Measurements from ENCODE around the gene ADGRG3. TPM values are rescaled to one million over a fixed set of nuclear protein-coding genes. Genes with fewer than 3 reads are reported as not detected.

The ADGRG3 gene
- total RNA-seq, 2 experiments from 2014 or later: not detected

DNA sequence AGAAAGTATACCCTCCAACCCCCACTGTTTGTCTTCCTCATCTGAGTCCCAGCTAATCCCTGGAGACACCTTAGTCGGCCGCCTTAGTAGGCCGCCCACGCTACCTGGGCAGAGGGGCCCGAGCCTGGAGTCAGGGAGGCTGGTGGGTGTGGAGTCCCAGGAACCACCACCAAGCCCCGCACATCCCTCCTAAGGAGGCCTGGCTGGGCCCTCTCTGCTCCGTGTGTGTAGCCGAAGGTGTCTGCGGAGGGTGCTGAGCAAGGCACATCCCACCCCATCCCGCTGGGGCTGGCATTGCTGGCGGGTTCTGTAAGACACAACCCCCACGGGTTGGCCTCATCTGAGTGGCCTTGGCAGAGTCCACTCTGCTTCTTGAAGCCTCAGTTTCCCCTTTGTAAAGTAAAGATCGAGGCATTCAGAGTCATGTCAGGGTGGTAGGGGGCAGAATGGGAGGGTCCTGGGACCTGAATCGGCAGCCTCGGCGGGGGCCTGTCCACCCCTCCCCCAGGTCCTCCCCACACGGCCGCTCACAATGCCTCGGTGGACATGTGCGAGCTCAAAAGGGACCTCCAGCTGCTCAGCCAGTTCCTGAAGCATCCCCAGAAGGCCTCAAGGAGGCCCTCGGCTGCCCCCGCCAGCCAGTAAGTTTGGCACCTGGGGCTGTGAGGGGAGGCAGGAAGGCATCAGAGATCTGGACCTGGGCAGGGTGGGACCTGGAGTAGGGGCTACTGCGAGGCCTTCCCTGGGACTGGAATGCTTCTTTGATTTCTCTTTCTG lies 15.2 kb upstream of the ADGRG3 start:
- CTCF ChIA-PET: interaction anchor here (1.0 to 2.4 kb wide), 5 partner anchors 13 to 76 kb away, joined by 3 to 17 read pairs (median 11); no protein-coding TSS in a partner anchor
- no peak for ATAC-seq
- Mint-ChIP-seq H3K27ac (no peak overlapping the region), H3K27me3 (no peaks in the 10 kb centered on the region), H3K4me1 (ENCODE audit: low read depth) (peaks cover 25% of the 10 kb centered on the region), H3K36me3 (ENCODE audit: low read depth) (no peaks in the 10 kb centered on the region), H3K4me3 (no peak overlapping the region), H3K9me3 (no peaks in the 10 kb centered on the region)
- POLR2A ChIA-PET: interaction anchor here (1.1 kb wide), 1 partner anchor 52 kb away, joined by 3 read pairs; no protein-coding TSS in a partner anchor
- TF ChIP-seq, protein P1, sequence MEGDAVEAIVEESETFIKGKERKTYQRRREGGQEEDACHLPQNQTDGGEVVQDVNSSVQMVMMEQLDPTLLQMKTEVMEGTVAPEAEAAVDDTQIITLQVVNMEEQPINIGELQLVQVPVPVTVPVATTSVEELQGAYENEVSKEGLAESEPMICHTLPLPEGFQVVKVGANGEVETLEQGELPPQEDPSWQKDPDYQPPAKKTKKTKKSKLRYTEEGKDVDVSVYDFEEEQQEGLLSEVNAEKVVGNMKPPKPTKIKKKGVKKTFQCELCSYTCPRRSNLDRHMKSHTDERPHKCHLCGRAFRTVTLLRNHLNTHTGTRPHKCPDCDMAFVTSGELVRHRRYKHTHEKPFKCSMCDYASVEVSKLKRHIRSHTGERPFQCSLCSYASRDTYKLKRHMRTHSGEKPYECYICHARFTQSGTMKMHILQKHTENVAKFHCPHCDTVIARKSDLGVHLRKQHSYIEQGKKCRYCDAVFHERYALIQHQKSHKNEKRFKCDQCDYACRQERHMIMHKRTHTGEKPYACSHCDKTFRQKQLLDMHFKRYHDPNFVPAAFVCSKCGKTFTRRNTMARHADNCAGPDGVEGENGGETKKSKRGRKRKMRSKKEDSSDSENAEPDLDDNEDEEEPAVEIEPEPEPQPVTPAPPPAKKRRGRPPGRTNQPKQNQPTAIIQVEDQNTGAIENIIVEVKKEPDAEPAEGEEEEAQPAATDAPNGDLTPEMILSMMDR (IDR thresholded peaks at IDR 0.05): no peak
- no peak for DNase-seq
- intact Hi-C loops (cut with micrococcal nuclease): no loop called here

GRCh38 chr16:57653936-57654335 lies 14.2 kb upstream of the ADGRG3 start:
- POLR2A ChIA-PET: interaction anchor here (1.1 kb wide), 1 partner anchor 52 kb away, joined by 3 read pairs; no protein-coding TSS in a partner anchor
- Mint-ChIP-seq H3K27me3 (no peaks in the 10 kb centered on the region), H3K4me3 (no peak overlapping the region), H3K4me1 (ENCODE audit: low read depth) (peaks cover 15% of the 10 kb centered on the region), H3K9me3 (no peaks in the 10 kb centered on the region), H3K36me3 (ENCODE audit: low read depth) (no peaks in the 10 kb centered on the region), H3K27ac (no peak overlapping the region)
- ATAC-seq (no peak), DNase-seq (no peak)
- CTCF ChIA-PET: interaction anchor here (0.9 to 1.8 kb wide), 2 partner anchors 63 to 77 kb away, joined by 4 to 15 read pairs; no protein-coding TSS in a partner anchor
- intact Hi-C loops (cut with micrococcal nuclease): no loop called here
- TF ChIP-seq, protein P1 (IDR thresholded peaks at IDR 0.05): no peak

DNA sequence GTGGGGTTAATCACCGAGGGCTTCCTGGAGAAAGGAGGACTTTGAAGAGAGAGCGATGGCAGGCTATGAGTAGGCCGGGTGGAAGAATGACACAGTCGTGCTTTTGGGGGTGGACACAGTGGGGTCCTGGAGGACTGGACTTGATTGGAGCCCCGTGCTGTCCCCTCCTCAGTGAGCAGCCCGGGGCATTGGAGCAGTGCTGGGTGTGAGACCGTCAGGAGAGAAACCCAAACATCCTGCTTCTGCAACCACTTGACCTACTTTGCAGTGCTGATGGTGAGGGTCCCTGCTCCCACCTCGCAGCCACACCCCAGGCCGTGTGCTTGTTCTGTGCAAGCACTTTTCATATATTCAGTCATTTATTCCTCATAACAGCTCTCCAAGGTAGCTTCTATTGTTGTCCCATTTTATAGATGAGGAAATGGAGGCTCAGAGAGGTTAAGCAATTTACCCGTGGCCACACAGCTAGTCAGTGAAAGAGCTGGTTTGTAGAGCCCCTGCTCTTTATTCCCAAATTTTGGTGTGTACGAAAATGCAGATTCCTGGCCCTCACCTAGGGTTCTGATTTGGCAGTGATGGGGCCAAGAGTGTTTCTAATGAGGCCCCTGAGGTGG lies 11.7 kb upstream of the ADGRG3 start:
- Mint-ChIP-seq H3K27ac (no peak overlapping the region), H3K4me3 (no peak overlapping the region), H3K36me3 (ENCODE audit: low read depth) (no peaks in the 10 kb centered on the region), H3K4me1 (ENCODE audit: low read depth) (peaks cover 11% of the 10 kb centered on the region), H3K27me3 (no peaks in the 10 kb centered on the region), H3K9me3 (no peaks in the 10 kb centered on the region)
- intact Hi-C loops (cut with micrococcal nuclease): no loop called here
- DNase-seq (no peak), ATAC-seq (no peak)
- ChIA-PET CTCF (no interaction called here), POLR2A (no interaction called here)
- TF ChIP-seq, protein P1 (IDR thresholded peaks at IDR 0.05): no peak

DNA sequence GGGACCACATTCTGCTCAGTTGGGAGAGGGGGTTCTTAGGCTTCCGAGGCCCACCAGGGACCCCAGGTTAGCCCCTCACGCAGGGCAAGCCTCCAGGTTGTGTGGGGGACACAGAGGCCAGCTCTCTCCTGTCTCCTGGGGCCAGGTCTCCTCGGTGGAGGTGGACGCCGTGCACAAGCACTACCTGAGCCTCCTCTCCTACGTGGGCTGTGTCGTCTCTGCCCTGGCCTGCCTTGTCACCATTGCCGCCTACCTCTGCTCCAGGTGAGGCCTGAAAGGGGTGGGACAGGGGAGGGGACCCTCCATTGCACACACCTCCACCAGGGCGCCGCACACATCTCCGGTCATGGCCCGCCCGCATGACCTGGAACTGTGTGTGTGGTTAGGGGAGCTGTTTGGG lies 10.9 kb upstream of the ADGRG3 start:
- intact Hi-C loops (cut with micrococcal nuclease): no loop called here
- Mint-ChIP-seq H3K36me3 (ENCODE audit: low read depth) (no peaks in the 10 kb centered on the region), H3K4me3 (no peak overlapping the region), H3K27ac (no peak overlapping the region), H3K4me1 (ENCODE audit: low read depth) (peaks cover 6% of the 10 kb centered on the region), H3K27me3 (no peaks in the 10 kb centered on the region), H3K9me3 (no peaks in the 10 kb centered on the region)
- ChIA-PET CTCF (no interaction called here), POLR2A (no interaction called here)
- DNase-seq (no peak), ATAC-seq (no peak)
- TF ChIP-seq, protein P1 (IDR thresholded peaks at IDR 0.05): no peak
